Hepatocyte (in vitro differentiated cells): ENCODE measurements around the gene VSIG10L.

Experiments used
- EZH2 ChIP-seq: fragments of 200-600 bp; sonication (generic); IDR thresholded peaks from 2 replicates; pipeline ENCODE4 v1.6.1; 2016; ENCODE audit warnings: antibody characterized with exemption, mild to moderate bottlenecking, borderline replicate concordance
- EZH2phosphoT487 ChIP-seq: fragments of 200-600 bp; sonication (generic); IDR thresholded peaks from one replicate; pipeline ENCODE4 v1.6.1; 2018; ENCODE audit warnings: antibody characterized with exemption, mild to moderate bottlenecking, low read depth, moderate library complexity; ENCODE audit not compliant: unreplicated experiment, severe bottlenecking
- TF ChIP-seq, protein P1 (sequence below): fragments of 200-600 bp; sonication (generic); IDR thresholded peaks from 2 replicates; pipeline ENCODE4 v1.5.1; 2016; ENCODE audit warnings: antibody characterized with exemption, mild to moderate bottlenecking; ENCODE audit not compliant: poor library complexity

DNA sequence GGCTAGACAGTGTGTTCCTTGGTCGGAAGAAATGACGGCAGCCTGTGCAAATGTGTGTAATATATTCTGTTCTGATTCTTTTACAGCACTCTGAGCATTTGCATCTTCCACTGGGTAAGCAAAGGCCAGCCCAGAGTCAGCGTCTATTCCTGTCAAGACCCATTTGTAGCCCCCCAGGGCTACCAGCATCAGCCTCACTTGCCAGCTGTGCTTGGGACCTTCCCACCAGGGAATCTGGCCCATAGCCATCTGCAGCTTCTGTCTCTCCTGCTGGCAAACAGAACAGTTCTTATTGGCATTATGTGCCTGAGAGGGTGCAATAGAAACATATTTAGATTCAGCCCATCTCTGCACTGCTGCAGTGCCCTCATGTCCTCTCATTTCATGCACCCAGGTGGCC lies 36.5 kb downstream of the VSIG10L start:
- TF ChIP-seq, protein P1, sequence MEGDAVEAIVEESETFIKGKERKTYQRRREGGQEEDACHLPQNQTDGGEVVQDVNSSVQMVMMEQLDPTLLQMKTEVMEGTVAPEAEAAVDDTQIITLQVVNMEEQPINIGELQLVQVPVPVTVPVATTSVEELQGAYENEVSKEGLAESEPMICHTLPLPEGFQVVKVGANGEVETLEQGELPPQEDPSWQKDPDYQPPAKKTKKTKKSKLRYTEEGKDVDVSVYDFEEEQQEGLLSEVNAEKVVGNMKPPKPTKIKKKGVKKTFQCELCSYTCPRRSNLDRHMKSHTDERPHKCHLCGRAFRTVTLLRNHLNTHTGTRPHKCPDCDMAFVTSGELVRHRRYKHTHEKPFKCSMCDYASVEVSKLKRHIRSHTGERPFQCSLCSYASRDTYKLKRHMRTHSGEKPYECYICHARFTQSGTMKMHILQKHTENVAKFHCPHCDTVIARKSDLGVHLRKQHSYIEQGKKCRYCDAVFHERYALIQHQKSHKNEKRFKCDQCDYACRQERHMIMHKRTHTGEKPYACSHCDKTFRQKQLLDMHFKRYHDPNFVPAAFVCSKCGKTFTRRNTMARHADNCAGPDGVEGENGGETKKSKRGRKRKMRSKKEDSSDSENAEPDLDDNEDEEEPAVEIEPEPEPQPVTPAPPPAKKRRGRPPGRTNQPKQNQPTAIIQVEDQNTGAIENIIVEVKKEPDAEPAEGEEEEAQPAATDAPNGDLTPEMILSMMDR = no peak
- TF ChIP-seq EZH2 (no peak), EZH2phosphoT487 (no peak)
